ENCODE results near the gene OOSP3.
"Not testable (repeated sequence)": the region's sequence is repeated elsewhere in the genome, so short reads cannot be mapped to it uniquely, and the experiment has no call there.

The OOSP3 gene

GRCh38 chr11:59898046-59898445, 19.5 kb downstream of the OOSP3 start:
- Mint-ChIP-seq H3K4me3 (no peak overlapping the region), H3K4me1 (ENCODE audit: low read depth) (peaks cover 9% of the 10 kb centered on the region), H3K27ac (no peak overlapping the region), H3K9me3 (peaks cover 22% of the 10 kb centered on the region), H3K36me3 (ENCODE audit: low read depth) (no peaks in the 10 kb centered on the region), H3K27me3 (no peaks in the 10 kb centered on the region)
- intact Hi-C loops (cut with micrococcal nuclease): no loop called here

GRCh38 chr11:59898650-59899049, 20.1 kb downstream of the OOSP3 start:
- H3K9me3 Mint-ChIP-seq: peaks cover 22% of the 10 kb centered on the region
- intact Hi-C loops (cut with micrococcal nuclease): no loop called here
- no peaks in the 10 kb centered on the region for H3K27me3 Mint-ChIP-seq

GRCh38 chr11:59899532-59899931, 20.9 kb downstream of the OOSP3 start:
- intact Hi-C loops (cut with micrococcal nuclease): no loop called here
- H3K4me1 Mint-ChIP-seq (ENCODE audit: low read depth): peaks cover 9% of the 10 kb centered on the region
- H3K4me3 Mint-ChIP-seq: no peak overlapping the region
- no peaks in the 10 kb centered on the region for H3K36me3 Mint-ChIP-seq (ENCODE audit: low read depth)
- H3K9me3 Mint-ChIP-seq: peaks cover 22% of the 10 kb centered on the region
- no peaks in the 10 kb centered on the region for H3K27me3 Mint-ChIP-seq
- no peak overlapping the region for H3K27ac Mint-ChIP-seq

More at GRCh38 chr11:59898650-59899049, 20.1 kb downstream of the OOSP3 start:
- Mint-ChIP-seq H3K4me1 (ENCODE audit: low read depth) (peaks cover 9% of the 10 kb centered on the region), H3K27ac (no peak overlapping the region), H3K36me3 (ENCODE audit: low read depth) (no peaks in the 10 kb centered on the region), H3K4me3 (no peak overlapping the region)

- intact Hi-C loops (cut with micrococcal nuclease): no loop called here
- Mint-ChIP-seq H3K4me3 (no peak overlapping the region), H3K27me3 (no peaks in the 10 kb centered on the region), H3K36me3 (ENCODE audit: low read depth) (no peaks in the 10 kb centered on the region), H3K9me3 (peaks cover 25% of the 10 kb centered on the region), H3K4me1 (ENCODE audit: low read depth) (peaks cover 9% of the 10 kb centered on the region), H3K27ac (no peak overlapping the region)
Observed at GRCh38 chr11:59900366-59901126, 22.0 kb downstream of the OOSP3 start.

- no peaks in the 10 kb centered on the region for H3K36me3 Mint-ChIP-seq (ENCODE audit: low read depth)
- peaks cover 9% of the 10 kb centered on the region for H3K4me1 Mint-ChIP-seq (ENCODE audit: low read depth)
- no peak overlapping the region for H3K4me3 Mint-ChIP-seq
- H3K27ac Mint-ChIP-seq: no peak overlapping the region
- peaks cover 33% of the 10 kb centered on the region for H3K9me3 Mint-ChIP-seq
- intact Hi-C loops (cut with micrococcal nuclease): no loop called here
- no peaks in the 10 kb centered on the region for H3K27me3 Mint-ChIP-seq
Observed at GRCh38 chr11:59901306-59901705, 22.7 kb downstream of the OOSP3 start.

GRCh38 chr11:59903569-59903968, 25.0 kb downstream of the OOSP3 start:
- H3K27me3 Mint-ChIP-seq; H3K4me3 Mint-ChIP-seq; intact Hi-C loops (cut with micrococcal nuclease); H3K27ac Mint-ChIP-seq; H3K36me3 Mint-ChIP-seq (ENCODE audit: low read depth); H3K4me1 Mint-ChIP-seq (ENCODE audit: low read depth): not testable (repeated sequence)
- H3K9me3 Mint-ChIP-seq: peaks cover 35% of the 10 kb centered on the region

- Mint-ChIP-seq H3K4me1 (ENCODE audit: low read depth) (no peaks in the 10 kb centered on the region), H3K36me3 (ENCODE audit: low read depth) (peaks cover 5% of the 10 kb centered on the region), H3K9me3 (peaks cover 45% of the 10 kb centered on the region), H3K27ac (no peak overlapping the region), H3K4me3 (no peak overlapping the region), H3K27me3 (no peaks in the 10 kb centered on the region)
- intact Hi-C loops (cut with micrococcal nuclease): loop anchor here (2.0 kb wide), 1 partner anchor 96 kb away; no protein-coding TSS in a partner anchor
Observed at GRCh38 chr11:59918480-59918879, 39.9 kb downstream of the OOSP3 start.

- Mint-ChIP-seq H3K36me3 (ENCODE audit: low read depth) (peaks cover 5% of the 10 kb centered on the region), H3K9me3 (peaks cover 51% of the 10 kb centered on the region), H3K4me1 (ENCODE audit: low read depth) (no peaks in the 10 kb centered on the region), H3K27me3 (no peaks in the 10 kb centered on the region), H3K27ac (no peak overlapping the region), H3K4me3 (no peak overlapping the region)
- intact Hi-C loops (cut with micrococcal nuclease): loop anchor here (2.0 kb wide), 1 partner anchor 96 kb away; no protein-coding TSS in a partner anchor
Observed at GRCh38 chr11:59918987-59919589, 40.5 kb downstream of the OOSP3 start.

- peaks cover 5% of the 10 kb centered on the region for H3K36me3 Mint-ChIP-seq (ENCODE audit: low read depth)
- no peak overlapping the region for H3K27ac Mint-ChIP-seq
- intact Hi-C loops (cut with micrococcal nuclease): no loop called here
- H3K4me3 Mint-ChIP-seq: no peak overlapping the region
- H3K27me3 Mint-ChIP-seq: no peaks in the 10 kb centered on the region
- H3K4me1 Mint-ChIP-seq (ENCODE audit: low read depth): no peaks in the 10 kb centered on the region
- peaks cover 69% of the 10 kb centered on the region for H3K9me3 Mint-ChIP-seq
Observed at GRCh38 chr11:59923813-59924212, 45.2 kb downstream of the OOSP3 start.

GRCh38 chr11:59931688-59932087, 53.1 kb downstream of the OOSP3 start:
- Mint-ChIP-seq H3K4me1 (ENCODE audit: low read depth) (no peaks in the 10 kb centered on the region), H3K9me3 (peaks cover 37% of the 10 kb centered on the region), H3K27ac (no peak overlapping the region), H3K36me3 (ENCODE audit: low read depth) (no peaks in the 10 kb centered on the region), H3K27me3 (no peaks in the 10 kb centered on the region), H3K4me3 (no peak overlapping the region)
- intact Hi-C loops (cut with micrococcal nuclease): no loop called here

GRCh38 chr11:59938132-59938531, 59.5 kb downstream of the OOSP3 start, which contains the start of gene OOSP1:
OOSP1 (plus strand) TSS chr11:59938432; CDS start chr11:59938455, 23 bp downstream.
- H3K27ac Mint-ChIP-seq: no peak within 1 kb of the TSS
- intact Hi-C loops (cut with micrococcal nuclease): no loop called here
- no peaks in the 10 kb centered on the region for H3K36me3 Mint-ChIP-seq (ENCODE audit: low read depth)

GRCh38 chr11:59938718-59939117, 60.1 kb downstream of the OOSP3 start:
- intact Hi-C loops (cut with micrococcal nuclease): no loop called here
- Mint-ChIP-seq H3K4me1 (ENCODE audit: low read depth) (peaks cover 11% of the 10 kb centered on the region), H3K4me3 (no peak overlapping the region), H3K27ac (no peak overlapping the region), H3K27me3 (no peaks in the 10 kb centered on the region), H3K9me3 (peaks cover 10% of the 10 kb centered on the region), H3K36me3 (ENCODE audit: low read depth) (no peaks in the 10 kb centered on the region)

More at GRCh38 chr11:59938132-59938531, 59.5 kb downstream of the OOSP3 start, which contains the start of gene OOSP1:
- Mint-ChIP-seq H3K27me3 (no peaks in the 10 kb centered on the region), H3K4me3 (no peak within 1 kb of the TSS), H3K9me3 (peaks cover 10% of the 10 kb centered on the region), H3K4me1 (ENCODE audit: low read depth) (peaks cover 11% of the 10 kb centered on the region)

- no peak overlapping the region for H3K27ac Mint-ChIP-seq
- H3K4me3 Mint-ChIP-seq: no peak overlapping the region
- H3K9me3 Mint-ChIP-seq: peaks cover 10% of the 10 kb centered on the region
- intact Hi-C loops (cut with micrococcal nuclease): no loop called here
- peaks cover 11% of the 10 kb centered on the region for H3K4me1 Mint-ChIP-seq (ENCODE audit: low read depth)
- H3K27me3 Mint-ChIP-seq: no peaks in the 10 kb centered on the region
- no peaks in the 10 kb centered on the region for H3K36me3 Mint-ChIP-seq (ENCODE audit: low read depth)
Observed at GRCh38 chr11:59939482-59939881, 60.9 kb downstream of the OOSP3 start.

- H3K9me3 Mint-ChIP-seq: peaks cover 10% of the 10 kb centered on the region
- no peaks in the 10 kb centered on the region for H3K27me3 Mint-ChIP-seq
- intact Hi-C loops (cut with micrococcal nuclease): no loop called here
- H3K4me1 Mint-ChIP-seq (ENCODE audit: low read depth): peaks cover 11% of the 10 kb centered on the region
- no peak overlapping the region for H3K4me3 Mint-ChIP-seq
- H3K36me3 Mint-ChIP-seq (ENCODE audit: low read depth): no peaks in the 10 kb centered on the region
- H3K27ac Mint-ChIP-seq: no peak overlapping the region
Observed at GRCh38 chr11:59941091-59941490, 62.5 kb downstream of the OOSP3 start.
